GM12873 (cell line): Measurements from ENCODE around the gene SUPT20HL1.

Source experiments
- TF ChIP-seq, protein P1 (sequence below): IDR thresholded peaks from 2 replicates; pipeline ENCODE4 v1.5.1; 2012; ENCODE audit warnings: low read depth, mild to moderate bottlenecking, moderate library complexity, low read length, control low read depth; ENCODE audit not compliant: insufficient read depth; ENCODE audit errors: missing control alignments

Gene SUPT20HL1

DNA sequence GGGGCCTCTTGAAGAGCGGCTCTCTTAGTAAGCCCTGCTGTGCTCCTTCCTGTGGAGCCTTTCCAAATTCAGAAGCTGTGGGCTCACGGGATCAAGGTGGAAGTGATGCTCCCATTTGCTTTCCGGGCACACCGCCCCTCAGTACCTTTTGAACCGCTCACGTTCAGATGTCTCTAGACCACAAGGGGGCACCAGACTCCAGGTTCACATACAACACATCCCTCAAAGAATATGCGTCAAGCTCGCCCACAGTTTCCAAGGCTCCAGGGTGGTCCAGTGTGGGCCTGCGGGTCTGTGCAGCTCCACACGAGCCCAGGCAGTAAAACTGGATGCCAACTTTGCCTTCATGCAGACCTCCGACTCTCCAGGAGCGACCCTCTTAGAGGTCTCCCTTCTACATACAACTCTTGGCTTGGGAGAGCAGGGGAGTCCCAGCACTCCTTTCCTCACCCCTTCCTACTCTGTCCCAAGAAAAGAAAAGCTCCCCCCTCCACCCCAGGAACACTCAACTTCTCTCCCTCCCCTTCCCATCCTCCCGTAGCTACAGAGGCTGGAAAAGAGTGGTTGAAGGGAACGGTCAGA lies 11.0 kb downstream of the SUPT20HL1 start:
- TF ChIP-seq, protein P1, sequence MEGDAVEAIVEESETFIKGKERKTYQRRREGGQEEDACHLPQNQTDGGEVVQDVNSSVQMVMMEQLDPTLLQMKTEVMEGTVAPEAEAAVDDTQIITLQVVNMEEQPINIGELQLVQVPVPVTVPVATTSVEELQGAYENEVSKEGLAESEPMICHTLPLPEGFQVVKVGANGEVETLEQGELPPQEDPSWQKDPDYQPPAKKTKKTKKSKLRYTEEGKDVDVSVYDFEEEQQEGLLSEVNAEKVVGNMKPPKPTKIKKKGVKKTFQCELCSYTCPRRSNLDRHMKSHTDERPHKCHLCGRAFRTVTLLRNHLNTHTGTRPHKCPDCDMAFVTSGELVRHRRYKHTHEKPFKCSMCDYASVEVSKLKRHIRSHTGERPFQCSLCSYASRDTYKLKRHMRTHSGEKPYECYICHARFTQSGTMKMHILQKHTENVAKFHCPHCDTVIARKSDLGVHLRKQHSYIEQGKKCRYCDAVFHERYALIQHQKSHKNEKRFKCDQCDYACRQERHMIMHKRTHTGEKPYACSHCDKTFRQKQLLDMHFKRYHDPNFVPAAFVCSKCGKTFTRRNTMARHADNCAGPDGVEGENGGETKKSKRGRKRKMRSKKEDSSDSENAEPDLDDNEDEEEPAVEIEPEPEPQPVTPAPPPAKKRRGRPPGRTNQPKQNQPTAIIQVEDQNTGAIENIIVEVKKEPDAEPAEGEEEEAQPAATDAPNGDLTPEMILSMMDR, result peak; percentile 81

GRCh38 chrX:24372021-24372763 lies 11.8 kb downstream of the SUPT20HL1 start:
- TF ChIP-seq, protein P1, result no peak

DNA sequence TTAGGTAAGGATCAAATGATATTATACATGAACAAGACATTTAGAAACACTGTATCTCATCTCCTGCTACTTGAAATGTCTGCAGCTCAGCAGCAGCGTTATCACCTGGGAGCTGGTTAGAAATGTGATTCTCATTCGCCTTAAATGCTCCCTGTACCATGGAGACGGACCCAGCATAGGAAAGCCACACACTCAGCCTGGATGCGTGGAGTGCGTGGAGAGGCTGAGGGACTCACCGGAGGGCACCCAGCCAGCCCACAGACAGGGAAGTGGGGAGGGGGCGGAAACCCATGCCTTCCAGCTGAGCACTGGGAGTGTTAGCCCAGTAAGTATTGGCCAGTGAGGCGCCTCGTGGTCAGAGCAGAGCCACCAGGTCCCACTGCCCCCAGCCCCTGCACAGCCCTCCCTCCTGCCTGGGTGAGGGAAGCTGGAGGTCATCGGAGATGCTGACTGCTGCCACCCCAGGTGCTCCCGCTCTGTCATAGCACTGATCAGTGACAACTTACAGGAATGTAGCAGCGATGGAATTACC lies 15.2 kb downstream of the SUPT20HL1 start:
- TF ChIP-seq, protein P1, result no peak

- TF ChIP-seq, protein P1, result no peak
Measured at GRCh38 chrX:24376403-24376802, 16.0 kb downstream of the SUPT20HL1 start.

- TF ChIP-seq, protein P1, result no peak
Measured at GRCh38 chrX:24377195-24377594, 16.8 kb downstream of the SUPT20HL1 start.

- TF ChIP-seq, protein P1, result no peak
Measured at GRCh38 chrX:24377911-24378468, 17.6 kb downstream of the SUPT20HL1 start.

DNA sequence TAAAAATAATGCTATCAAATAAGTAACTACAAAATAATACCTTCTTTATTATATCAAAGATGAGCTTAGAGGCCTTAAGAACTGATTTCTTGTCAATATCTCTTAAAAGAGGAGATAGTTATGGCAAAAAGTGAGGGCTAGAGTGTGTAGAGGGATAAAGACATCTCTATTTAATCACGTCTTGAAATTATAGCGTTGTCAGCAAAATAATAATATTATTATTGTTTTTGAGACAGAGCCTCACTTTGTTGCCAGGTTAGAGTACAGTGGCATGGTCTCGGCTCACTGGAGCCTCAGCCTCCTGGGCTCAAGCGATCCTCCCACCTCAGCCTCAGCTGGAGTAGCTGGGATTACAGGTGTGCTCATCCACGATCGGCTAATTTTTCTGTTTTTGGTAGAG lies 18.3 kb downstream of the SUPT20HL1 start:
- TF ChIP-seq, protein P1, result no peak
